Right lobe of liver (tissue), 4 donors: Measurements from ENCODE around the gene ZMYND8.
"Not testable (repeated sequence)": the region's sequence is repeated elsewhere in the genome, so short reads cannot be mapped to it uniquely, and the experiment has no call there.

ENCODE experiments used
- CTCF ChIP-seq, 4 donors: fragments of 200-600 bp in 3 of 4; fragments of 450-650 bp in 1 of 4; IDR thresholded peaks; one replicate each; pipeline versions ENCODE4 v1.5.1 to v1.8.0; 2016 to 2022; ENCODE audit warnings: antibody characterized with exemption in 4 of 4, mild to moderate bottlenecking in 2 of 4
- POLR2A ChIP-seq: fragments of 450-650 bp; IDR thresholded peaks from one replicate; pipeline ENCODE4 v1.6.1; 2017; ENCODE audit warnings: antibody characterized with exemption, mild to moderate bottlenecking
- donor health status: DM: no; HTN: no; CAD: no.
- donor health status: DM: no; HTN: no; CAD: no.
- donor health status: DM: no; HTN: yes; CAD: no.

- not testable (repeated sequence) for TF ChIP-seq CTCF (IDR thresholded peaks at IDR 0.05); POLR2A
Measured at GRCh38 chr20:47277535-47277872, 79.0 kb downstream of the ZMYND8 start.
